Ishikawa (cell line): ENCODE results near the gene GPATCH1.

ENCODE experiments used
- CEBPB ChIP-seq: IDR thresholded peaks from 2 replicates; pipeline ENCODE4 v1.6.1; 2012
- CREB1 ChIP-seq: IDR thresholded peaks from 2 replicates; pipeline ENCODE4 v1.6.1; 2012; ENCODE audit warnings: low read depth
- EGR1 ChIP-seq: IDR thresholded peaks from 2 replicates; pipeline ENCODE4 v1.6.1; 2012
- EP300 ChIP-seq: IDR thresholded peaks from 2 replicates; pipeline ENCODE4 v1.6.1; 2012; ENCODE audit warnings: borderline replicate concordance
- FOXM1 ChIP-seq: IDR thresholded peaks from 2 replicates; pipeline ENCODE4 v1.6.1; 2012; ENCODE audit warnings: low read depth, borderline replicate concordance
- MAX ChIP-seq: IDR thresholded peaks from 2 replicates; pipeline ENCODE4 v1.6.1; 2012
- NFIC ChIP-seq: IDR thresholded peaks from 2 replicates; pipeline ENCODE4 v1.6.1; 2012
- RAD21 ChIP-seq: IDR thresholded peaks from 2 replicates; pipeline ENCODE4 v1.6.1; 2012; ENCODE audit warnings: low read depth
- REST ChIP-seq: IDR thresholded peaks from 2 replicates; pipeline ENCODE4 v1.6.1; 2012; ENCODE audit warnings: low read depth, mild to moderate bottlenecking
- TAF1 ChIP-seq: IDR thresholded peaks from 2 replicates; pipeline ENCODE4 v1.6.1; 2012; ENCODE audit warnings: low read depth, mild to moderate bottlenecking
- TCF12 ChIP-seq: IDR thresholded peaks from 2 replicates; pipeline ENCODE4 v1.6.1; 2012; ENCODE audit warnings: low read depth
- TEAD4 ChIP-seq: IDR thresholded peaks from 2 replicates; pipeline ENCODE4 v1.6.1; 2012
- USF1 ChIP-seq: IDR thresholded peaks from 2 replicates; pipeline ENCODE4 v1.6.1; 2012
- YY1 ChIP-seq: IDR thresholded peaks from 2 replicates; pipeline ENCODE4 v1.6.1; 2012; ENCODE audit warnings: low read depth
- ZBTB7A ChIP-seq: IDR thresholded peaks from 2 replicates; pipeline ENCODE4 v1.6.1; 2012; ENCODE audit warnings: low read depth

The GPATCH1 gene

GRCh38 chr19:33063753-33064457 is 17.1 kb upstream of the GPATCH1 start:
- no peak for TF ChIP-seq YY1

- TF ChIP-seq TEAD4 (no peak), RAD21 (no peak), TAF1 (no peak), YY1 (no peak), MAX (no peak), CREB1 (no peak)
Measured at GRCh38 chr19:33064458-33064791, 16.6 kb upstream of the GPATCH1 start.

- TF ChIP-seq NFIC: 0 out of 2 replicates have a peak, but pooled peaks have one; percentile 34
- TF ChIP-seq USF1: no peak
- no peak for TF ChIP-seq FOXM1
- peak; percentile 50; the same call in 1 of the 2 replicates for TF ChIP-seq MAX
- no peak for TF ChIP-seq CEBPB
- no peak for TF ChIP-seq RAD21
- TF ChIP-seq ZBTB7A: no peak; the same call in 1 of the 2 replicates
- peak; percentile 65 for TF ChIP-seq TAF1
- no peak for TF ChIP-seq EP300
- no peak for TF ChIP-seq TCF12
- no peak; the same call in 1 of the 2 replicates for TF ChIP-seq YY1
Measured at GRCh38 chr19:33064792-33065550, 16.0 kb upstream of the GPATCH1 start, which contains the start of gene RHPN2. Gene RHPN2, minus strand, starts transcription at chr19:33064888. Its CDS starts 36 bp downstream, at chr19:33064852.

GRCh38 chr19:33066543-33066942 is 14.4 kb upstream of the GPATCH1 start:
- no peak for TF ChIP-seq MAX
- TF ChIP-seq CEBPB: no peak
- TF ChIP-seq NFIC: no peak
- no peak for TF ChIP-seq FOXM1
- no peak for TF ChIP-seq CREB1
- TF ChIP-seq REST: no peak
- no peak for TF ChIP-seq RAD21
- TF ChIP-seq YY1: no peak
- TF ChIP-seq TAF1: no peak
- no peak for TF ChIP-seq USF1
- TF ChIP-seq TEAD4: no peak
- no peak for TF ChIP-seq TCF12
- TF ChIP-seq ZBTB7A: no peak
- TF ChIP-seq EP300: no peak
- TF ChIP-seq EGR1: no peak

GRCh38 chr19:33067121-33067520 is 13.9 kb upstream of the GPATCH1 start:
- no peak for TF ChIP-seq TCF12
- no peak for TF ChIP-seq USF1
- no peak for TF ChIP-seq TAF1
- no peak for TF ChIP-seq EGR1
- no peak for TF ChIP-seq FOXM1
- no peak for TF ChIP-seq EP300
- no peak for TF ChIP-seq RAD21
- no peak for TF ChIP-seq CREB1
- TF ChIP-seq CEBPB: no peak
- no peak for TF ChIP-seq ZBTB7A
- no peak for TF ChIP-seq NFIC
- TF ChIP-seq YY1: no peak
- TF ChIP-seq REST: no peak
- TF ChIP-seq MAX: no peak
- TF ChIP-seq TEAD4: no peak
